HL-60 (cell line): ENCODE results near the gene AKR1C4.
"Not testable (repeated sequence)": the region's sequence is repeated elsewhere in the genome, so short reads cannot be mapped to it uniquely, and the experiment has no call there.

ENCODE experiments used
- DNase-seq, 2 experiments: peaks; one replicate each; pipeline ENCODE4 v3.0.0-alpha.2; 2010 to 2020; ENCODE audit warnings: low read depth in 1 of 2, low spot score in 1 of 2
- H3K27ac ChIP-seq: fragments of 250-450 bp; sonication (Bioruptor Pico); replicated peaks from 2 replicates; pipeline ENCODE4 v1.5.1; 2020; ENCODE audit warnings: mild to moderate bottlenecking, moderate library complexity
- H3K27me3 ChIP-seq: fragments of 250-450 bp; sonication (Bioruptor Pico); 2 replicates; pipeline ENCODE4 v1.5.1; 2021; ENCODE audit warnings: mild to moderate bottlenecking, moderate library complexity; ENCODE audit not compliant: insufficient read depth, poor library complexity, severe bottlenecking
- H3K4me3 ChIP-seq: replicated peaks from 2 replicates; pipeline ENCODE4 v1.5.1; 2011; ENCODE audit warnings: mild to moderate bottlenecking, control low read depth, low read length; ENCODE audit not compliant: insufficient read depth
- GABPA ChIP-seq: IDR thresholded peaks from 2 replicates; pipeline ENCODE4 v1.6.1; 2012; ENCODE audit warnings: low read depth
- POLR2AphosphoS5 ChIP-seq: IDR thresholded peaks from 2 replicates; pipeline ENCODE4 v1.6.1; 2012; ENCODE audit warnings: low read depth
- SPI1 ChIP-seq: IDR thresholded peaks from 2 replicates; pipeline ENCODE4 v1.6.1; 2012; ENCODE audit warnings: low read depth, mild to moderate bottlenecking, borderline replicate concordance
- TF ChIP-seq, protein P1 (sequence below): IDR thresholded peaks from one replicate; pipeline ENCODE4 v1.5.1; 2011; ENCODE audit warnings: low read length, control low read depth, inconsistent platforms; ENCODE audit not compliant: insufficient read depth
- TF ChIP-seq, protein P2 (sequence below): IDR thresholded peaks from 2 replicates; pipeline ENCODE4 v1.6.1; 2012; ENCODE audit warnings: low read depth; ENCODE audit not compliant: insufficient replicate concordance

The AKR1C4 gene

DNA sequence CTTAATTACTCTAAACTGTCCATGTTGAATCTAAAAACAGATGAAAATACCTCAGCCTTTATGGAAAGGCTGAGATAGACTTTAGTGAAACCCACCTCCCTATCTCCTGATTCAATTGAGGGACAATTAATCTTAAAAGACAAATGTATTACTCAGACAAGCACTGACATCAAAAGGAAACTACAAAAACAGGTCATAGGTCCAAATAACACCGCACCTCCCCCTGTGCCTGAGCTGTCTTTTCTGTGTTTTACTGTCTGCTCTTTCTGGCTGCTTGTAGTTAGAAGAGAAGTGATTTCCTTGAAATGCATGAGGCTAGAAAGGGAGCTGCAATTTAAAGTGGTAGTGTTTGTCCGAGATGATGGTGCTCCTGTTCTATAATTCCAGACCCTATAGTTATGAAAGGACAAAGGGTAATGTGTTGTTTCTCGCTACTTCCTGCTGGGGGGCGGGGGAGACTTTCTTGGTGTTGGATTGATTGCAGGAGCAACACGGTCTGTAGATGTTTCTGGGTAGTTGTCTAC lies 27.7 kb upstream of the AKR1C4 start:
- DNase-seq = no peak
- Histone ChIP-seq H3K4me3 (no peak overlapping the region), H3K27me3 (no peaks in the 10 kb centered on the region), H3K27ac (no peak overlapping the region)
- TF ChIP-seq SPI1 = no peak
- TF ChIP-seq, protein P1, sequence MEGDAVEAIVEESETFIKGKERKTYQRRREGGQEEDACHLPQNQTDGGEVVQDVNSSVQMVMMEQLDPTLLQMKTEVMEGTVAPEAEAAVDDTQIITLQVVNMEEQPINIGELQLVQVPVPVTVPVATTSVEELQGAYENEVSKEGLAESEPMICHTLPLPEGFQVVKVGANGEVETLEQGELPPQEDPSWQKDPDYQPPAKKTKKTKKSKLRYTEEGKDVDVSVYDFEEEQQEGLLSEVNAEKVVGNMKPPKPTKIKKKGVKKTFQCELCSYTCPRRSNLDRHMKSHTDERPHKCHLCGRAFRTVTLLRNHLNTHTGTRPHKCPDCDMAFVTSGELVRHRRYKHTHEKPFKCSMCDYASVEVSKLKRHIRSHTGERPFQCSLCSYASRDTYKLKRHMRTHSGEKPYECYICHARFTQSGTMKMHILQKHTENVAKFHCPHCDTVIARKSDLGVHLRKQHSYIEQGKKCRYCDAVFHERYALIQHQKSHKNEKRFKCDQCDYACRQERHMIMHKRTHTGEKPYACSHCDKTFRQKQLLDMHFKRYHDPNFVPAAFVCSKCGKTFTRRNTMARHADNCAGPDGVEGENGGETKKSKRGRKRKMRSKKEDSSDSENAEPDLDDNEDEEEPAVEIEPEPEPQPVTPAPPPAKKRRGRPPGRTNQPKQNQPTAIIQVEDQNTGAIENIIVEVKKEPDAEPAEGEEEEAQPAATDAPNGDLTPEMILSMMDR = no peak
- TF ChIP-seq, protein P2, sequence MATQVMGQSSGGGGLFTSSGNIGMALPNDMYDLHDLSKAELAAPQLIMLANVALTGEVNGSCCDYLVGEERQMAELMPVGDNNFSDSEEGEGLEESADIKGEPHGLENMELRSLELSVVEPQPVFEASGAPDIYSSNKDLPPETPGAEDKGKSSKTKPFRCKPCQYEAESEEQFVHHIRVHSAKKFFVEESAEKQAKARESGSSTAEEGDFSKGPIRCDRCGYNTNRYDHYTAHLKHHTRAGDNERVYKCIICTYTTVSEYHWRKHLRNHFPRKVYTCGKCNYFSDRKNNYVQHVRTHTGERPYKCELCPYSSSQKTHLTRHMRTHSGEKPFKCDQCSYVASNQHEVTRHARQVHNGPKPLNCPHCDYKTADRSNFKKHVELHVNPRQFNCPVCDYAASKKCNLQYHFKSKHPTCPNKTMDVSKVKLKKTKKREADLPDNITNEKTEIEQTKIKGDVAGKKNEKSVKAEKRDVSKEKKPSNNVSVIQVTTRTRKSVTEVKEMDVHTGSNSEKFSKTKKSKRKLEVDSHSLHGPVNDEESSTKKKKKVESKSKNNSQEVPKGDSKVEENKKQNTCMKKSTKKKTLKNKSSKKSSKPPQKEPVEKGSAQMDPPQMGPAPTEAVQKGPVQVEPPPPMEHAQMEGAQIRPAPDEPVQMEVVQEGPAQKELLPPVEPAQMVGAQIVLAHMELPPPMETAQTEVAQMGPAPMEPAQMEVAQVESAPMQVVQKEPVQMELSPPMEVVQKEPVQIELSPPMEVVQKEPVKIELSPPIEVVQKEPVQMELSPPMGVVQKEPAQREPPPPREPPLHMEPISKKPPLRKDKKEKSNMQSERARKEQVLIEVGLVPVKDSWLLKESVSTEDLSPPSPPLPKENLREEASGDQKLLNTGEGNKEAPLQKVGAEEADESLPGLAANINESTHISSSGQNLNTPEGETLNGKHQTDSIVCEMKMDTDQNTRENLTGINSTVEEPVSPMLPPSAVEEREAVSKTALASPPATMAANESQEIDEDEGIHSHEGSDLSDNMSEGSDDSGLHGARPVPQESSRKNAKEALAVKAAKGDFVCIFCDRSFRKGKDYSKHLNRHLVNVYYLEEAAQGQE = no peak
- no peak for TF ChIP-seq POLR2AphosphoS5
- no peak for TF ChIP-seq GABPA

DNA sequence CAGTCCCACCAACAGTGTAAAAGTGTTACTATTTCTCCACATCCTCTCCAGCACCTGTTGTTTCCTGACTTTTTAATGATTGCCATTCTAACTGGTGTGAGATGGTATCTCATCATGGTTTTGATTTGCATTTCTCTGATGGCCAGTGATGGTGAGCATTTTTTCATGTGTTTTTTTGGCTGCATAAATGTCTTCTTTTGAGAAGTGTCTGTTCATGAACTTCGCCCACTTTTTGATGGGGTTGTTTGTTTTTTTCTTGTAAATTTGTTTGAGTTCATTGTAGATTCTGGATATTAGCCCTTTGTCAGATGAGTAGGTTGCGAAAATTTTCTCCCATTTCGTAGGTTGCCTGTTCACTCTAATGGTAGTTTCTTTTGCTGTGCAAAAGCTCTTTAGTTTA lies 21.1 kb upstream of the AKR1C4 start:
- DNase-seq, H3K27ac ChIP-seq, H3K4me3 ChIP-seq, H3K27me3 ChIP-seq: not testable (repeated sequence)

DNA sequence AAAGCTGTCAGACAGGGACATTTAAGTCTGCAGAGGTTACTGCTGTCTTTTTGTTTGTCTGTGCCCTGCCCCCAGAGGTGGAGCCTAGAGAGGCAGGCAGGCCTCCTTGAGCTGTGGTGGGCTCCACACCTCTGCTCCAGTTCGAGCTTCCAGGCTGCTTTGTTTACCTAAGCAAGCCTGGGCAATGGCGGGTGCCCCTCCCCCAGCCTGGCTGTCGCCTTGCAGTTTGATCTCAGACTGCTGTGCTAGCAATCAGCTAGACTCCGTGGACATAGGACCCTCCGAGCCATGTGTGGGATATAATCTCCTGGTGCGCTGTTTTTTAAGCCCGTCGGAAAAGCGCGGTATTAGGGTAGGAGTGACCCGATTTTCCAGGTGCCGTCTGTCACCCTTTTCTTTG lies 16.1 kb upstream of the AKR1C4 start:
- H3K27ac ChIP-seq, H3K27me3 ChIP-seq, DNase-seq, H3K4me3 ChIP-seq: not testable (repeated sequence)

DNA sequence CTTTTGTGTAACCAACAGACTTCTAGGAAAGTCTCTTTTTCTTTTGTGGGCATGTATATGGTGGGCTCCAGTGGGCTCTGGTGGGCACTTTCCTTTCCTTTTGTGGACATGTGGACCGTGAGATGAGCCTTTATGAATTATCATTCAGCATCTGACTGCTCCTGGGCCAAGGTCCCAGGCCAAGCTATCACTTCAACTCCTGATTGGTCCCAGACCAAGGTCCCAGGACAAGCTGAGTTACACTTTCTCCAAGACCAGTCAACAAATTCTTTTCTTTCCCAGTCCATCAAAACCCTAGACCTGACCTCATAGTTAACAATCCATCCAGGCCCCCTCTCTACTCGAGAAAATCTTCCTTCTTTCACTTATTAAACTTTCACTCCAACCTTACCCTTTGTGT lies 12.7 kb upstream of the AKR1C4 start:
- no peak overlapping the region for H3K27ac ChIP-seq
- H3K27me3 ChIP-seq = no peaks in the 10 kb centered on the region
- no peak for TF ChIP-seq SPI1
- TF ChIP-seq GABPA = no peak
- no peak for TF ChIP-seq POLR2AphosphoS5
- TF ChIP-seq, protein P2 = no peak
- TF ChIP-seq, protein P1 = no peak
- no peak overlapping the region for H3K4me3 ChIP-seq
- DNase-seq = no peak

DNA sequence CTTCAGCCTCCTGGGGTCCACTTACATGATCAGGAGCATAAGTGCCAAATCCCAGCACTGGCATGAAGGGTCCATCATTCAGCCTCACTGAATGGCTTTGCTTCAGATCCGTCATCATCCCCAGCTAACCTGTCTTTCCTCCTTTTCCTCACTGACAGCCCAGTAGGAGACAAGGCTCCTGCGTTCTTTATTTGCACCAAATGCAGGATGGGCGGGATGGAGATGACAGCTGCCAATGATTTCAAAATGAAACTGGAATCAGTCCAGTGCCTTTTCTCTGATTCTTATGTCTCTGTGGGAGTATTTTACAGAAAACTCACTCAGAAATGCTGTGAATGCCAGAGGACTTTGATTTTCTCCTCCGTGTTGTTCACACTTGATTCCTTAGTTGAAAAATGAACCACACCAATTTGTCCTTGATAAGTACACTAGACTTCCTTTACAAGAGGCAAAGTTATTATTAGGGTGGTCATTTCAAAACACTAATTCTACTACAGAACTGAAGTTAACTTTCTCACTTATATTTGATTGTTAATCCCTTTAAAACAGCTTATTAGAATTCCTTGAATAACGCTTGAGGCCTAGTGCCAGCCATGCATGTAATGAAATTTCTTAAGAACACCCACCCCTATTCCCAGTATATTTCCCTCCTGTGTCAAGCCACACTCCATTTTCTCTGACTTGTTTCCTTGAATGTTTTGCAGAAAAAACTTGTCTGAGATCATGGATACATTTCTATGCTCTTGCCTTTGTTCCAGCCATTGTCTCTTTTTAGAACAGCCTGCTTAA lies 11.5 kb upstream of the AKR1C4 start, which contains the start of gene AKR1C8:
AKR1C8 (minus strand) TSS at position 164 of the 789 bp plus-strand sequence; CDS start at position 118, 46 bp downstream.
- TF ChIP-seq, protein P2 = no peak
- TF ChIP-seq GABPA = no peak
- TF ChIP-seq SPI1 = no peak
- TF ChIP-seq, protein P1 = no peak
- TF ChIP-seq POLR2AphosphoS5 = no peak
- Histone ChIP-seq H3K27ac (no peak within 1 kb of the TSS), H3K4me3 (no peak within 1 kb of the TSS)

More for the DNA sequence above, 11.5 kb upstream of the AKR1C4 start, which contains the start of gene AKR1C8:
- DNase-seq = no peak
- no peaks in the 10 kb centered on the region for H3K27me3 ChIP-seq
